Pancreas (tissue), 10 donors: ENCODE results near the gene VSIG10L. TPM values are rescaled to one million over a fixed set of nuclear protein-coding genes. Genes with fewer than 3 reads are reported as not detected.

Experiments used
- ATAC-seq, 4 donors: fragments of 200-7000 bp; cut with Tn5 transposase; one replicate each; pipeline versions ENCODE4 v1.8.0 to v1.9.1; 2020; ENCODE audit warnings: mild to moderate bottlenecking in 4 of 4, moderate library complexity in 4 of 4
- DNase-seq, 6 donors: peaks; one replicate each; pipeline ENCODE4 v3.0.0-alpha.2; 2020
- FAIRE-seq: peaks from 2 replicates; lab custom pipeline; 2012; peaks lifted over from hg19 to GRCh38; lab: Jason Lieb, UNC
- H3K27ac ChIP-seq, 4 donors: fragments of 200-600 bp; sonication (generic); 1 replicate in 3 of 4; 2 replicates in 1 of 4; pipeline versions ENCODE4 v1.5.0 to v1.8.0; 2020
- H3K27me3 ChIP-seq, 4 donors: fragments of 200-600 bp; one replicate each; pipeline ENCODE4 v1.8.0; 2021
- H3K36me3 ChIP-seq, 3 donors: fragments of 200-600 bp; sonication (generic) in 1 of 3; one replicate each; pipeline versions ENCODE4 v1.5.0 to v1.8.0; 2020 to 2021
- H3K4me1 ChIP-seq, 3 donors: fragments of 200-600 bp; one replicate each; pipeline ENCODE4 v1.8.0; 2021
- H3K4me3 ChIP-seq, 4 donors: fragments of 200-600 bp; sonication (generic) in 2 of 4; one replicate each; pipeline versions ENCODE4 v1.5.0 to v1.8.0; 2020 to 2021
- H3K9me3 ChIP-seq, 4 donors: fragments of 200-600 bp; one replicate each; pipeline ENCODE4 v1.8.0; 2021
- CTCF ChIP-seq, 4 donors: fragments of 200-600 bp; sonication (generic) in 3 of 4; IDR thresholded peaks; one replicate each; pipeline versions ENCODE4 v1.5.0 to v1.8.0; 2021; ENCODE audit warnings: antibody characterized with exemption in 4 of 4
- WGBS, 2 donors: extraction: QIAGEN DNeasy Blood & Tissue Kit; methylation state at CpG; one replicate each; pipeline ENCODE4 v1.1.7; 2013; 5-methylcytosine and 5-hydroxymethylcytosine counted together
- intact Hi-C, 3 donors: fragments of 100-400 bp; cut with DNase I; formaldehyde crosslinking; loops; one replicate each; pipeline versions ENCODE4 v1.11.1 to v1.14.2; 2022
- polyA plus RNA-seq, 2 donors: library from polyadenylated mRNA; stranded (reverse); fragments of 200-250 nt; gene quantifications; one replicate each; pipeline ENCODE4 v1.2.3, GENCODE V29; 2013
- total RNA-seq, 6 donors: library from RNA; stranded (reverse); fragmentation: NEBNext Ultra II Directional in 4 of 6; extraction: Animal tissue kit (Norgen Biotek cat#: 25700) in 4 of 6; gene quantifications; one replicate each; pipeline versions ENCODE4 v1.2.1 to v1.2.4, GENCODE V29; 2021 to 2023
- donor health status: healthy with polysubstance abuse.
- donor health status: DM: no; HTN: no; CAD: no; lungs with moderate emphysema.
- donor health status: DM: no; HTN: no; CAD: no.
- donor health status: control.
- donor health status: control.
- donor health status: Bipolar disorder and iron deficiency.
- donor health status: DM: yes; HTN: yes; CAD: no.
- donor health status: DM: no; HTN: no; CAD: no.
- donor health status: DM: no; HTN: no; CAD: no.
- donor health status: DM: yes; HTN: yes; CAD: no.

VSIG10L gene
- total and polyA plus RNA-seq, 8 donors = 0.16 to 1.1 (median 0.37) TPM; not detected in 1

- WGBS, 2 donors = 34 to 42% methylated on average over 9 of the region's 9 CpGs
- no peak for ATAC-seq
- H3K36me3 ChIP-seq = no peaks in the 10 kb centered on the region
- no peaks in the 10 kb centered on the region for H3K27me3 ChIP-seq
- no peak for FAIRE-seq
- H3K4me1 ChIP-seq = no peaks in the 10 kb centered on the region
- no peak overlapping the region for H3K4me3 ChIP-seq
- no peak for TF ChIP-seq CTCF (IDR thresholded peaks at IDR 0.05)
- H3K9me3 ChIP-seq = no peaks in the 10 kb centered on the region
- no peak for DNase-seq
- intact Hi-C loops = no loop called here
- no peak overlapping the region for H3K27ac ChIP-seq
Measured at GRCh38 chr19:51296336-51297093, 45.4 kb downstream of the VSIG10L start.

- H3K27me3 ChIP-seq = no peaks in the 10 kb centered on the region
- DNase-seq (no peak), FAIRE-seq (no peak), ATAC-seq (no peak)
- WGBS, 2 donors = 26 to 30% methylated on average over 15 of the region's 15 CpGs
- no peaks in the 10 kb centered on the region for H3K36me3 ChIP-seq
- no peak for TF ChIP-seq CTCF (IDR thresholded peaks at IDR 0.05)
- H3K4me1 ChIP-seq = no peaks in the 10 kb centered on the region
- no peak overlapping the region for H3K4me3 ChIP-seq
- no peak overlapping the region for H3K27ac ChIP-seq
- no peaks in the 10 kb centered on the region for H3K9me3 ChIP-seq
- intact Hi-C loops = no loop called here
Measured at GRCh38 chr19:51295382-51296126, 46.4 kb downstream of the VSIG10L start.

GRCh38 chr19:51294977-51295375, 47.0 kb downstream of the VSIG10L start:
- no peaks in the 10 kb centered on the region for H3K36me3 ChIP-seq
- H3K4me1 ChIP-seq = no peaks in the 10 kb centered on the region
- no peak for DNase-seq
- no peak overlapping the region for H3K4me3 ChIP-seq
- FAIRE-seq = no peak
- intact Hi-C loops = no loop called here
- WGBS, 2 donors = 36 to 46% methylated on average over 10 to 12 of the region's 12 CpGs
- no peaks in the 10 kb centered on the region for H3K27me3 ChIP-seq
- H3K27ac ChIP-seq = no peak overlapping the region
- ATAC-seq = no peak
- H3K9me3 ChIP-seq = no peaks in the 10 kb centered on the region
- no peak for TF ChIP-seq CTCF (IDR thresholded peaks at IDR 0.05)

GRCh38 chr19:51294211-51294976, 47.5 kb downstream of the VSIG10L start:
- intact Hi-C loops = no loop called here
- TF ChIP-seq CTCF (IDR thresholded peaks at IDR 0.05) = no peak
- H3K4me3 ChIP-seq = no peak overlapping the region
- DNase-seq = no peak
- H3K9me3 ChIP-seq = no peaks in the 10 kb centered on the region
- no peaks in the 10 kb centered on the region for H3K27me3 ChIP-seq
- WGBS, 2 donors = 49 to 59% methylated on average over 23 of the region's 23 CpGs
- no peak overlapping the region for H3K27ac ChIP-seq
- no peaks in the 10 kb centered on the region for H3K4me1 ChIP-seq
- FAIRE-seq = no peak
- H3K36me3 ChIP-seq = no peaks in the 10 kb centered on the region
- ATAC-seq = no peak
